AG04450 (cell line): ENCODE measurements around the gene SPATA46. TPM values are rescaled to one million over a fixed set of nuclear protein-coding genes. Genes with fewer than 3 reads are reported as not detected.

ENCODE experiments used
- CTCF ChIA-PET: fragments of 300-600, 350-600 bp; formaldehyde crosslinking; extraction: SDS; loops from one replicate; lab custom pipeline; 2022; ENCODE audit warnings: antibody characterized with exemption, inconsistent platforms; lab: Charles Lee
- POLR2A ChIA-PET: fragments of 350-600 bp; formaldehyde crosslinking; extraction: SDS; loops from one replicate; lab custom pipeline; 2021; ENCODE audit warnings: antibody characterized with exemption, inconsistent platforms; lab: Yijun Ruan, JAX
- DNase-seq: peaks from one replicate; pipeline ENCODE4 v3.0.0-alpha.2; 2011; ENCODE audit warnings: low read depth, low spot score
- H3K27ac ChIP-seq: one replicate; pipeline ENCODE4 v1.5.1; 2012; ENCODE audit warnings: low read depth, low read length, control low read depth
- H3K27me3 ChIP-seq: one replicate; pipeline ENCODE4 v1.6.0; 2012; ENCODE audit warnings: low read length; ENCODE audit not compliant: control insufficient read depth, insufficient read depth
- H3K4me3 ChIP-seq: 2 replicates; pipeline ENCODE4 v1.5.1; 2011; ENCODE audit warnings: mild to moderate bottlenecking, low read depth, low read length, control low read depth
- H3K9me3 ChIP-seq: 2 replicates; pipeline ENCODE4 v1.5.1; 2012; ENCODE audit warnings: low read length; ENCODE audit not compliant: control insufficient read depth, insufficient read depth
- CTCF ChIP-seq: IDR thresholded peaks from 2 replicates; pipeline ENCODE4 v1.5.1; 2011; ENCODE audit warnings: low read depth, low read length, control low read depth, inconsistent platforms
- polyA plus RNA-seq: library from polyadenylated mRNA; depleted of rRNA; stranded (reverse); fragments of >200 nt; gene quantifications from 2 replicates; pipeline ENCODE4 v1.2.3, GENCODE V29; 2011

The SPATA46 gene
- polyA plus RNA-seq, 1 experiment = not detected

- peaks cover 4% of the 10 kb centered on the region for H3K27me3 ChIP-seq
- H3K9me3 ChIP-seq = no peaks in the 10 kb centered on the region
- DNase-seq = no peak
- TF ChIP-seq CTCF = no peak
- H3K4me3 ChIP-seq = no peak overlapping the region
- ChIA-PET POLR2A (no interaction called here), CTCF (no interaction called here)
- H3K27ac ChIP-seq = no peak overlapping the region
Measured at GRCh38 chr1:162373541-162374260, 3.0 kb downstream of the SPATA46 start.

- no peak for DNase-seq
- no peak for TF ChIP-seq CTCF
- H3K27ac ChIP-seq = no peak overlapping the region
- H3K9me3 ChIP-seq = no peaks in the 10 kb centered on the region
- POLR2A ChIA-PET = interaction anchor here (1.6 kb wide), 1 partner anchor 8 kb away, joined by 3 read pairs; the partner anchor contains the start of gene C1orf226
- H3K27me3 ChIP-seq = peaks cover 4% of the 10 kb centered on the region
- no peak overlapping the region for H3K4me3 ChIP-seq
- CTCF ChIA-PET = no interaction called here
Measured at GRCh38 chr1:162373072-162373427, 3.6 kb downstream of the SPATA46 start.

GRCh38 chr1:162372159-162373071, 4.2 kb downstream of the SPATA46 start:
- Histone ChIP-seq H3K9me3 (no peaks in the 10 kb centered on the region; the same call in 1 of the 2 replicates), H3K27me3 (peaks cover 2% of the 10 kb centered on the region), H3K27ac (no peak overlapping the region), H3K4me3 (no peak overlapping the region)
- TF ChIP-seq CTCF = no peak
- ChIA-PET CTCF (interaction anchor here (1.1 to 1.3 kb wide), 2 partner anchors 17 to 20 kb away, joined by 3 to 5 read pairs; no protein-coding TSS in a partner anchor), POLR2A (interaction anchor here (1.6 kb wide), 1 partner anchor 9 kb away, joined by 3 read pairs; the partner anchor contains the start of gene C1orf226)
- DNase-seq = no peak

- Histone ChIP-seq H3K27ac (no peak overlapping the region), H3K9me3 (peaks cover 5% of the 10 kb centered on the region; the same call in 1 of the 2 replicates), H3K27me3 (peaks cover under 1% of the 10 kb centered on the region), H3K4me3 (no peak overlapping the region)
- POLR2A ChIA-PET = interaction anchor here (1.6 kb wide), 1 partner anchor 10 kb away, joined by 3 read pairs; the partner anchor contains the start of gene C1orf226
- no peak for TF ChIP-seq CTCF
- CTCF ChIA-PET = interaction anchor here (1.1 to 1.3 kb wide), 2 partner anchors 18 to 20 kb away, joined by 3 to 5 read pairs; no protein-coding TSS in a partner anchor
- DNase-seq = no peak
Measured at GRCh38 chr1:162371611-162372010, 5.0 kb downstream of the SPATA46 start.
